Transverse colon (tissue), 4 donors: Measurements from ENCODE around the gene CCL13.

Experiments
- POLR2A ChIP-seq: fragments of 450-650 bp; IDR thresholded peaks from one replicate; pipeline ENCODE4 v1.6.1; 2016; ENCODE audit warnings: antibody characterized with exemption, mild to moderate bottlenecking, moderate library complexity
- POLR2AphosphoS5 ChIP-seq, 3 donors: sonication (generic); formaldehyde crosslinking; IDR thresholded peaks; one replicate each; pipeline ENCODE4 v1.6.1; 2016; ENCODE audit warnings: antibody characterized with exemption in 3 of 3
- TF ChIP-seq, protein P1 (sequence below), 5 experiments: fragments of 200-600 bp in 3 of 5; fragments of 450-650 bp in 2 of 5; sonication (generic) in 3 of 5; IDR thresholded peaks; 1 replicate in 2 of 5; 2 replicates in 3 of 5; pipeline ENCODE4 v1.5.1; 2016 to 2017; ENCODE audit warnings: antibody characterized with exemption in 5 of 5, inconsistent platforms in 3 of 5, mild to moderate bottlenecking in 2 of 5, moderate library complexity in 1 of 5

DNA sequence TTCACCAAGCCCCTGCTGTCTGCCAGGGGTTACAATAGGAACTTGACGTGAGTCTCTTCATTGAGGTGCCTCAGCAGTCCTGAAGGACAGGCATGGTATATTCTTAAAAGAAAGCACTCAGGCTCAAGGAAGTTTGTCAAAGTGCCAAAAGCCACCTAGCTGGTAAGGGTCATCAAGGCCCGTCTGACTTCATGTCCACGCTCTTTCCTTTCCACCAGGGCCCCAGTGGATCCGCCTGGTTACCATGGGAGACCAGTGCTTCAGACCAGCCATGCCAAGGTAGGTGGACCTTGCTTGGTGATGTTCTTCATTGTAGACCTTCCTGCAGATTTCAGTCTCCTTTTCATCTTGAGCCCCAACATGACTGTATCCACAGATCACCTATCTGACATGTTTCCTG, 34.4 kb downstream of the CCL13 start:
- TF ChIP-seq POLR2A (no peak), POLR2AphosphoS5 (IDR thresholded peaks at IDR 0.05) (no peak)
- TF ChIP-seq, protein P1, sequence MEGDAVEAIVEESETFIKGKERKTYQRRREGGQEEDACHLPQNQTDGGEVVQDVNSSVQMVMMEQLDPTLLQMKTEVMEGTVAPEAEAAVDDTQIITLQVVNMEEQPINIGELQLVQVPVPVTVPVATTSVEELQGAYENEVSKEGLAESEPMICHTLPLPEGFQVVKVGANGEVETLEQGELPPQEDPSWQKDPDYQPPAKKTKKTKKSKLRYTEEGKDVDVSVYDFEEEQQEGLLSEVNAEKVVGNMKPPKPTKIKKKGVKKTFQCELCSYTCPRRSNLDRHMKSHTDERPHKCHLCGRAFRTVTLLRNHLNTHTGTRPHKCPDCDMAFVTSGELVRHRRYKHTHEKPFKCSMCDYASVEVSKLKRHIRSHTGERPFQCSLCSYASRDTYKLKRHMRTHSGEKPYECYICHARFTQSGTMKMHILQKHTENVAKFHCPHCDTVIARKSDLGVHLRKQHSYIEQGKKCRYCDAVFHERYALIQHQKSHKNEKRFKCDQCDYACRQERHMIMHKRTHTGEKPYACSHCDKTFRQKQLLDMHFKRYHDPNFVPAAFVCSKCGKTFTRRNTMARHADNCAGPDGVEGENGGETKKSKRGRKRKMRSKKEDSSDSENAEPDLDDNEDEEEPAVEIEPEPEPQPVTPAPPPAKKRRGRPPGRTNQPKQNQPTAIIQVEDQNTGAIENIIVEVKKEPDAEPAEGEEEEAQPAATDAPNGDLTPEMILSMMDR (IDR thresholded peaks at IDR 0.05): no peak
